ENCODE data around the gene MOG. TPM values are rescaled to one million over a fixed set of nuclear protein-coding genes. Genes with fewer than 3 reads are reported as not detected.

The MOG gene
- total RNA-seq, 2 experiments from 2014 or later, result not detected

DNA sequence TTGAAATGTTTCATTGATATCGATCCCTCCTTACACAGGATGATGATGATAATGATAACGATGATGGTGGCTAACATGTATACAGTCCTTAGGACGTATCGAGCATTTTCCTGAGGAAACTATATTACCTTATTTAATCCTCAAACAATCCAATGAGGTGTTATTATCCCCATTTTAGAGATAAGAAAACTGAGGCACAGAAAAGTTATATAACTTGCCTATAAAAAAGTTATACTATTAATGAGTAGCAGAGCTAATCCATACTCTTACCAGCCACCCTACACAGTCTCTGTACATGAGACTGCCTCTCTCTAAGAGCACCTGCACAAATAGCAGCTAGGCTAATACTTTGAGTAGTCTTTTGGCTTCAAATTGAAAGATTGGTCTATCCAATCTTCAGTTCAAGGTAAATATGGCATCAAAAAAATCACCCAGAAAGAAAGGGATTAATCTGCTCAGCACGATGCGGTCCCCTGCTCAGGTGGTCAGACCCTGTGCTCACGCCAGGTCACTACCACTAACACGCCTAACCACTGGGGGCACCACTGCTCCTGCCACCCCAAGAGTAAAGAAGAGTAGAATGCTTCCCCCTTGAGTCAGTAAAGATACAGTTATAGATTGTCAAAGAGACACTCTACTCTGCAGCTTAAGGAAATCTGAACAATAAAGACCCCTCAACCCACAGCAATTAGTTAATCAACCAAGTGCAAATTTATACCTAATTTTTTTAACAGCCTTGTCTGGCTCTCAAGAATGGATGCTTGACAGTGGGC lies 38.9 kb upstream of the MOG start:
- H3K27me3 Mint-ChIP-seq, result no peaks in the 10 kb centered on the region
- H3K4me1 Mint-ChIP-seq (ENCODE audit: low read depth), result no peaks in the 10 kb centered on the region
- H3K9me3 Mint-ChIP-seq, result no peaks in the 10 kb centered on the region
- no peak for TF ChIP-seq CTCF (IDR thresholded peaks at IDR 0.05)
- DNase-seq (peak; percentile 18), ATAC-seq (peak; percentile 53)
- H3K4me3 Mint-ChIP-seq, result no peak overlapping the region
- ChIA-PET POLR2A (interaction anchor here (0.7 kb wide), 1 partner anchor 126 kb away, joined by 3 read pairs; no protein-coding TSS in a partner anchor), CTCF (interaction anchor here (1.3 to 3.1 kb wide), 3 partner anchors 13 to 36 kb away, joined by 3 to 9 read pairs (median 5); no protein-coding TSS in a partner anchor)
- H3K27ac Mint-ChIP-seq, result no peak overlapping the region
- intact Hi-C loops (cut with micrococcal nuclease), result no loop called here
- H3K36me3 Mint-ChIP-seq (ENCODE audit: low read depth), result peaks cover 2% of the 10 kb centered on the region

DNA sequence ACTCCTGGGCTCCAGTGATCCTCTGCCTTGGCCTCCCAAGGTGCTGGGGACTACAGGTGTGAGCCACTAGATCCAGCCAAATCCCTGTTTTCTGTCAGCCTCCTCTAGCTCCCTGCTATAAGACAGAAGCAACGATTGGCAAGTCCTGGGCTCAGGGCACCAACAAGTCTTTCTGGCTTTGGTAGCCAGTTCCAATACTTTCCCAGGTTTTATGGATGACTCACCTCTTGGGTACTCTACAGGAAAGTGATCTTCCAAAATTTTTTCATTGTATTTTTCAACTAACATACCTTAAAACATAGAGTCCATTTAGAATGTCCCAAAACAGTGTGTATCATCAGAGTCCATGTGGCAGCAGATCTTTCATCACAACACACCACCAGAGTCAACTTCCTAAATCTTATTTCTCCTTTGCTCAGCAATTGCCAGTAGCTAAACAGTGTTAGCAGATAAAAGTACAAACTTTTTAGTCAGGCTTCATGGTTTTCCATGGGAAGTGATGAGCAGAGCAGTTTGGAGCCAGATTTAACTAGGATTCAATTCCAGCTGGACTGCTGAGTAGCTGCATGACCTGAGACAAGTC lies 37.2 kb upstream of the MOG start:
- intact Hi-C loops (cut with micrococcal nuclease), result no loop called here
- DNase-seq (no peak), ATAC-seq (no peak)
- CTCF ChIA-PET, result interaction anchor here (1.3 to 1.7 kb wide), 2 partner anchors 30 to 34 kb away, joined by 7 to 8 read pairs; no protein-coding TSS in a partner anchor
- H3K4me3 Mint-ChIP-seq, result no peak overlapping the region
- no peak overlapping the region for H3K27ac Mint-ChIP-seq
- no peaks in the 10 kb centered on the region for H3K9me3 Mint-ChIP-seq
- no peaks in the 10 kb centered on the region for H3K4me1 Mint-ChIP-seq (ENCODE audit: low read depth)
- H3K36me3 Mint-ChIP-seq (ENCODE audit: low read depth), result peaks cover 1% of the 10 kb centered on the region
- TF ChIP-seq CTCF (IDR thresholded peaks at IDR 0.05), result no peak
- no peaks in the 10 kb centered on the region for H3K27me3 Mint-ChIP-seq
- POLR2A ChIA-PET, result no interaction called here

DNA sequence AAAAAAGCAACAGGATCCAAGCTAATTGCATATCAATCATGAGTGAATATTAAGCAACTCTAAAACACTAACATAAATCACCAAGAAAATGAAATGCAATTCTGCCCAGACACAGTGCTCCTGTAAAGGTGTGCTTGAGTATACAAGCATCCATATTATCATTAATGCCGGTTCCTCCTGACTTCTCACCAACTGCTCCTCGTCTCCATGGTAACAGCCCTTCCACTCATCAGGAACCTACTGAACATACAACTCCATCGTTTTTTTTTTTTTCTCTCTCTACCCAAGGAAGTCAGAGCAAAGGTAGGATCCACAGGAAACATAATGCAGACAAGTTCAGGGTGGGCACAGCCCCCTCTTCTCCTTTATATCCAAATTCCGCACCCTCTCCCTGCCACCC lies 36.3 kb upstream of the MOG start:
- H3K36me3 Mint-ChIP-seq (ENCODE audit: low read depth), result no peaks in the 10 kb centered on the region
- ATAC-seq (no peak), DNase-seq (no peak)
- H3K9me3 Mint-ChIP-seq, result no peaks in the 10 kb centered on the region
- no peak overlapping the region for H3K4me3 Mint-ChIP-seq
- H3K27me3 Mint-ChIP-seq, result no peaks in the 10 kb centered on the region
- no peak overlapping the region for H3K27ac Mint-ChIP-seq
- CTCF ChIA-PET, result interaction anchor here (1.3 to 1.7 kb wide), 2 partner anchors 29 to 33 kb away, joined by 7 to 8 read pairs; no protein-coding TSS in a partner anchor
- POLR2A ChIA-PET, result no interaction called here
- TF ChIP-seq CTCF (IDR thresholded peaks at IDR 0.05), result no peak
- intact Hi-C loops (cut with micrococcal nuclease), result no loop called here
- no peaks in the 10 kb centered on the region for H3K4me1 Mint-ChIP-seq (ENCODE audit: low read depth)

- Mint-ChIP-seq H3K4me3 (no peak overlapping the region), H3K36me3 (ENCODE audit: low read depth) (no peaks in the 10 kb centered on the region), H3K4me1 (ENCODE audit: low read depth) (peaks cover 11% of the 10 kb centered on the region), H3K9me3 (no peaks in the 10 kb centered on the region), H3K27ac (no peak overlapping the region), H3K27me3 (no peaks in the 10 kb centered on the region)
- no peak for ATAC-seq
- ChIA-PET POLR2A (no interaction called here), CTCF (interaction anchor here (0.9 to 2.3 kb wide), 2 partner anchors 26 to 29 kb away, joined by 4 to 9 read pairs; no protein-coding TSS in a partner anchor)
- intact Hi-C loops (cut with micrococcal nuclease), result no loop called here
- TF ChIP-seq CTCF (IDR thresholded peaks at IDR 0.05), result no peak
- DNase-seq, result no peak
These were observed 32.4 kb upstream of the MOG start for GRCh38 chr6:29624520-29624961.
